H9 (cell line): ENCODE measurements around the gene MAP3K21. TPM values are rescaled to one million over a fixed set of nuclear protein-coding genes. Genes with fewer than 3 reads are reported as not detected.

ENCODE experiments used
- DNase-seq: peaks from one replicate; pipeline ENCODE4 v3.0.0-alpha.2; 2017
- H2AFZ ChIP-seq: one replicate; pipeline ENCODE4 v1.6.1; 2013; ENCODE audit warnings: mild to moderate bottlenecking, low read length, control low read depth, moderate library complexity
- H2AK5ac ChIP-seq: 2 replicates; pipeline ENCODE4 v1.6.1; 2013; ENCODE audit warnings: low read length, control low read depth, mixed read lengths; ENCODE audit not compliant: insufficient read length
- H2BK120ac ChIP-seq: one replicate; pipeline ENCODE4 v1.6.1; 2013; ENCODE audit warnings: low read depth, mild to moderate bottlenecking, low read length, control low read depth, inconsistent platforms; ENCODE audit not compliant: poor library complexity, severe bottlenecking
- H2BK12ac ChIP-seq: 2 replicates; pipeline ENCODE4 v1.6.1; 2013; ENCODE audit warnings: low read length, control low read depth, mixed read lengths, low read depth; ENCODE audit not compliant: insufficient read length
- H2BK15ac ChIP-seq: 2 replicates; pipeline ENCODE4 v1.6.1; 2013; ENCODE audit warnings: low read depth, low read length, control low read depth
- H2BK20ac ChIP-seq: one replicate; pipeline ENCODE4 v1.6.1; 2013; ENCODE audit warnings: low read depth, mild to moderate bottlenecking, low read length, control low read depth, inconsistent platforms; ENCODE audit not compliant: poor library complexity, severe bottlenecking
- H2BK5ac ChIP-seq: 2 replicates; pipeline ENCODE4 v1.6.1; 2013; ENCODE audit warnings: low read length, control low read depth, mixed read lengths; ENCODE audit not compliant: insufficient read length
- H3K14ac ChIP-seq: 2 replicates; pipeline ENCODE4 v1.6.1; 2013; ENCODE audit warnings: low read length, control low read depth; ENCODE audit not compliant: insufficient read depth
- H3K18ac ChIP-seq: 2 replicates; pipeline ENCODE4 v1.6.1; 2013; ENCODE audit warnings: low read depth, mild to moderate bottlenecking, mixed read lengths, low read length, control low read depth; ENCODE audit not compliant: insufficient read length
- H3K23ac ChIP-seq: 2 replicates; pipeline ENCODE4 v1.6.1; 2013; ENCODE audit warnings: low read length, control low read depth, mixed read lengths, low read depth; ENCODE audit not compliant: insufficient read length
- H3K23me2 ChIP-seq: 2 replicates; pipeline ENCODE4 v1.6.1; 2013; ENCODE audit warnings: low read depth, mild to moderate bottlenecking, mixed read lengths, low read length, control low read depth; ENCODE audit not compliant: insufficient read length, poor library complexity, severe bottlenecking
- H3K27ac ChIP-seq: 2 replicates; pipeline ENCODE4 v1.5.1; 2013; ENCODE audit warnings: low read length, control low read depth, mixed read lengths, low read depth; ENCODE audit not compliant: insufficient read length
- H3K27me3 ChIP-seq: 2 replicates; pipeline ENCODE4 v1.6.1; 2013; ENCODE audit warnings: low read length, control low read depth, inconsistent platforms; ENCODE audit not compliant: insufficient read depth
- H3K4ac ChIP-seq: 2 replicates; pipeline ENCODE4 v1.6.1; 2013; ENCODE audit warnings: low read depth, mild to moderate bottlenecking, control low read depth, inconsistent platforms, low read length, moderate library complexity
- H3K4me1 ChIP-seq: 2 replicates; pipeline ENCODE4 v1.6.1; 2013; ENCODE audit warnings: low read length, control low read depth, inconsistent platforms; ENCODE audit not compliant: insufficient read depth
- H3K4me2 ChIP-seq: 2 replicates; pipeline ENCODE4 v1.6.1; 2013; ENCODE audit warnings: low read length, control low read depth, mixed read lengths; ENCODE audit not compliant: insufficient read length, insufficient read depth
- H3K56ac ChIP-seq: 2 replicates; pipeline ENCODE4 v1.6.1; 2013; ENCODE audit warnings: low read depth, mild to moderate bottlenecking, mixed read lengths, low read length, control low read depth; ENCODE audit not compliant: insufficient read length
- H3K79me1 ChIP-seq: 2 replicates; pipeline ENCODE4 v1.6.1; 2013; ENCODE audit warnings: low read depth, mild to moderate bottlenecking, moderate library complexity, low read length, control low read depth, inconsistent platforms; ENCODE audit not compliant: insufficient read depth, poor library complexity, severe bottlenecking
- H3K79me2 ChIP-seq: 2 replicates; pipeline ENCODE4 v1.6.1; 2013; ENCODE audit warnings: low read length, control low read depth, inconsistent platforms; ENCODE audit not compliant: insufficient read depth
- H3K9ac ChIP-seq: 2 replicates; pipeline ENCODE4 v1.6.1; 2013; ENCODE audit warnings: low read length, control low read depth, mixed read lengths; ENCODE audit not compliant: insufficient read length; ENCODE audit errors: extremely low read depth
- H3K9me3 ChIP-seq: one replicate; pipeline ENCODE4 v1.6.1; 2013; ENCODE audit warnings: low read depth, low read length, inconsistent platforms; ENCODE audit not compliant: control insufficient read depth
- H3T11ph ChIP-seq: one replicate; pipeline ENCODE4 v1.6.1; 2013; ENCODE audit warnings: mild to moderate bottlenecking, low read length, control low read depth, inconsistent platforms
- H4K20me1 ChIP-seq: one replicate; pipeline ENCODE4 v1.6.1; 2013; ENCODE audit not compliant: control insufficient read depth, insufficient read length, insufficient read depth
- H4K5ac ChIP-seq: 2 replicates; pipeline ENCODE4 v1.6.1; 2013; ENCODE audit warnings: low read depth, mild to moderate bottlenecking, mixed read lengths, low read length, control low read depth; ENCODE audit not compliant: insufficient read length
- H4K8ac ChIP-seq: replicated peaks from 2 replicates; pipeline ENCODE4 v1.6.1; 2013; ENCODE audit warnings: low read length, control low read depth, mixed read lengths, low read depth; ENCODE audit not compliant: insufficient read length
- H4K91ac ChIP-seq: 2 replicates; pipeline ENCODE4 v1.6.1; 2013; ENCODE audit warnings: low read depth, mild to moderate bottlenecking, moderate library complexity, mixed read lengths, low read length, control low read depth; ENCODE audit not compliant: insufficient read length
- H3K27ac Mint-ChIP-seq, 3 experiments: 2 replicates in 2 of 3; 3 replicates in 1 of 3; pipeline ENCODE4 v1.8.0; 2020 to 2021; ENCODE audit warnings: mixed read lengths in 3 of 3, mild to moderate bottlenecking in 1 of 3, moderate library complexity in 1 of 3
- H3K27me3 Mint-ChIP-seq: 2 replicates; pipeline ENCODE4 v1.8.0; 2021; ENCODE audit warnings: low read depth, mild to moderate bottlenecking, moderate library complexity, mixed read lengths
- H3K36me3 Mint-ChIP-seq, 3 experiments: 2 replicates in 2 of 3; 3 replicates in 1 of 3; pipeline ENCODE4 v1.8.0; 2020 to 2021; ENCODE audit warnings: low read depth in 3 of 3, mixed read lengths in 3 of 3; ENCODE audit not compliant: insufficient read depth in 1 of 3
- H3K4me1 Mint-ChIP-seq, 2 experiments: 2 replicates each; pipeline ENCODE4 v1.8.0; 2020; ENCODE audit warnings: mixed read lengths in 2 of 2
- H3K4me3 Mint-ChIP-seq, 2 experiments: 2 replicates in 1 of 2; 3 replicates in 1 of 2; pipeline ENCODE4 v1.8.0; 2020 to 2021; ENCODE audit warnings: mild to moderate bottlenecking in 2 of 2, mixed read lengths in 2 of 2, moderate library complexity in 1 of 2
- H3K9me3 Mint-ChIP-seq, 2 experiments: 2 replicates in 1 of 2; 3 replicates in 1 of 2; pipeline ENCODE4 v1.8.0; 2020; ENCODE audit warnings: mild to moderate bottlenecking in 2 of 2, mixed read lengths in 2 of 2, moderate library complexity in 1 of 2
- CTCF ChIP-seq: fragments of 200-600 bp; sonication (generic); conservative IDR thresholded peaks from 3 replicates; pipeline ENCODE4 v1.8.0; 2021; ENCODE audit warnings: antibody characterized with exemption, mild to moderate bottlenecking
- WGBS: extraction: QIAGEN DNeasy Blood & Tissue Kit; methylation state at CpG from one replicate; pipeline ENCODE4 v1.1.7; 2013; ENCODE audit warnings: missing lambda C conversion rate, low lambda C conversion rate, mixed read lengths; ENCODE audit not compliant: insufficient read length; ENCODE audit errors: extremely low coverage; 5-methylcytosine and 5-hydroxymethylcytosine counted together
- total RNA-seq: library from RNA; stranded (reverse); gene quantifications from 2 replicates; pipeline ENCODE4 v1.2.1, GENCODE V29; 2021

The MAP3K21 gene
- total RNA-seq, 1 experiment from 2014 or later = 11.7 TPM

- Histone ChIP-seq H2AFZ (no peak overlapping the region), H4K5ac (no peak overlapping the region), H4K8ac (no peak overlapping the region), H3K79me2 (no peaks in the 10 kb centered on the region), H4K20me1 (no peaks in the 10 kb centered on the region), H3K4ac (no peak overlapping the region), H3K23me2 (no peaks in the 10 kb centered on the region), H3K14ac (no peak overlapping the region), H2BK20ac (no peak overlapping the region), H2AK5ac (no peak overlapping the region), H3K9ac (no peak overlapping the region), H3K56ac (no peak overlapping the region), H3K4me2 (no peak overlapping the region), H2BK12ac (no peak overlapping the region), H3K9me3 (no peaks in the 10 kb centered on the region), H2BK120ac (no peak overlapping the region), H3T11ph (no peak overlapping the region), H3K27ac (no peak overlapping the region), H3K23ac (no peak overlapping the region), H2BK15ac (no peak overlapping the region), H3K79me1 (no peaks in the 10 kb centered on the region), H3K4me1 (no peaks in the 10 kb centered on the region), H3K27me3 (no peaks in the 10 kb centered on the region), H3K18ac (no peak overlapping the region), H4K91ac (no peak overlapping the region), H2BK5ac (no peak overlapping the region)
- Mint-ChIP-seq H3K27ac (peak overlapping the region in 1 of 3 experiments; percentile 20; a peak in 1 of 7 replicates), H3K9me3 (no peaks in the 10 kb centered on the region), H3K36me3 (peaks cover 16 to 25% (median 22%) of the 10 kb centered on the region in 3 experiments; a peak in 6 of 7 replicates), H3K4me1 (peaks cover 3 to 9% of the 10 kb centered on the region in 2 experiments; a peak in 3 of 4 replicates), H3K4me3 (no peak overlapping the region), H3K27me3 (no peaks in the 10 kb centered on the region)
- TF ChIP-seq CTCF = no peak
- DNase-seq = no peak
- WGBS = no CpG with 5 or more reads among the region's 8 CpGs
Observed at GRCh38 chr1:233355841-233356704, 28.5 kb downstream of the MAP3K21 start.
